IPS-11a (cell line): ENCODE results near the gene ARHGAP28.
"Not testable (repeated sequence)": the region's sequence is repeated elsewhere in the genome, so short reads cannot be mapped to it uniquely, and the experiment has no call there.

Source experiments
- H3K4me3 ChIP-seq: one replicate; pipeline ENCODE4 v1.5.1; 2013; ENCODE audit warnings: low read depth, low read length, control low read depth

ARHGAP28 gene

DNA sequence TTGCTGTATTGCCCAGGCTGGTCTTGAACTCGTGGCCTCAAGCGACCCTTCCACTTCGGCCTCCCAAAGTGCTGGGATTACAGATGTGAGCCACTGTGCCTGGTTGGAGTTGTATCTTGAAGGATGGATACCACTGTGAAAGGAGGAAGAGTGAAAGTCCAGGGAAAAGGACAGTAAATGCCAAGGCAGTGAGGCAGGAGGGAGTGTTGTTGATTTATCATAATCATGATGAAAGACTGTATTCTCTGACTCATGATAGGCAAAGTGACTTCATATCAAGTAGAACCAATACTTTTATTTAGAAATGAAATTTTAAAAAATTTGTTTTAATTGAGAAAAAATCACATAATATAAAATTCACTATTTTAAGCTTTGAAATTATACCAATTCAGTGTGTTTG lies 162.3 kb downstream of the ARHGAP28 start:
- no peak overlapping the region for H3K4me3 ChIP-seq

DNA sequence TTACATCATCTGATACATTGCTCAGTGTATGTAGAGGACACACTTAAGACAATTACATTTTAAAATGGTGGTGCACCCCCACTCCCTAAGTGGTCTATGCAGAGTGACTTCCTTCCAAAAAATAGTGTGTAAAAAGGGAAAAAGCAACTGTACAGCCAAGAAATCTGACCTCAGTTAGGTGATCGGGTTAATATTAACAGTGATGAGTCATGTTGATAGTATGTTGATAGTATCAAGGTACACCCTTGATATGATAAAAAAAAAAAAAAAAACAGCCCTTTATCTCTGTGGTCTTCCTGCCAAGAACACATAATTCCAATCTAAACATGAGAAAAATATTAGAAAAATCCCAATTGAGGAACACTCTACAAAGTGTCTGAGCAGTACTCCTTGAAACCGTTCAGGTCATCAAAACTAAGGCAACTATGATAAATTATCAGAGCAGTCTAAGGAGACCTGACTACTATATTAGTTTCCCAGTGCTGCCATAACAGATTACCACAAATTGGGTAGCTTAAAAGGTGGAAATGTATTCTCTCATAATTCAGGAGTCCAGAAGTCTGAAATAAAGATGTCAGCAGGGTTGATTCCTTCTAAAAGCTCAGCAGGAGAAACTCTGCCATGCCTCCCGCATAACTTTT lies 171.9 kb downstream of the ARHGAP28 start:
- H3K4me3 ChIP-seq = no peak overlapping the region

DNA sequence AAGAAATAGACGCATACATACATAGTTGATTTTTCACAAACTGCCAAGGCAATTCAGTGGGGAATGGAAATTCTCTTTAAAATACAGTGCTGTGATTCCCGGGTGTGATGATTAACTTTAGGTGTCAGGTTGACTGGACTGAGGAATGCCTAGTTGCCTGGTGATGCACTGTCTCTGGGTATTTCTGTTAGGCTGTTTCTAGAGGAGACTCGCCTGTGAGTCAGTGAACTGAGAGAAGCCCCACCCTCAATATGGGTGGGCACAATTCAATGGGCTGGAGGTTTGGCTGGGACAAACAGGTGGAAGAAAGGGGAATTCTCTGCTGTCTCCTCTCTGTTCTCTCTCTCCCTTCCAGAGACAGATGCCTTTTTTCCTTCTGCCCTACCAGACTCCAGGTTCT lies 187.6 kb downstream of the ARHGAP28 start:
- no peak overlapping the region for H3K4me3 ChIP-seq

DNA sequence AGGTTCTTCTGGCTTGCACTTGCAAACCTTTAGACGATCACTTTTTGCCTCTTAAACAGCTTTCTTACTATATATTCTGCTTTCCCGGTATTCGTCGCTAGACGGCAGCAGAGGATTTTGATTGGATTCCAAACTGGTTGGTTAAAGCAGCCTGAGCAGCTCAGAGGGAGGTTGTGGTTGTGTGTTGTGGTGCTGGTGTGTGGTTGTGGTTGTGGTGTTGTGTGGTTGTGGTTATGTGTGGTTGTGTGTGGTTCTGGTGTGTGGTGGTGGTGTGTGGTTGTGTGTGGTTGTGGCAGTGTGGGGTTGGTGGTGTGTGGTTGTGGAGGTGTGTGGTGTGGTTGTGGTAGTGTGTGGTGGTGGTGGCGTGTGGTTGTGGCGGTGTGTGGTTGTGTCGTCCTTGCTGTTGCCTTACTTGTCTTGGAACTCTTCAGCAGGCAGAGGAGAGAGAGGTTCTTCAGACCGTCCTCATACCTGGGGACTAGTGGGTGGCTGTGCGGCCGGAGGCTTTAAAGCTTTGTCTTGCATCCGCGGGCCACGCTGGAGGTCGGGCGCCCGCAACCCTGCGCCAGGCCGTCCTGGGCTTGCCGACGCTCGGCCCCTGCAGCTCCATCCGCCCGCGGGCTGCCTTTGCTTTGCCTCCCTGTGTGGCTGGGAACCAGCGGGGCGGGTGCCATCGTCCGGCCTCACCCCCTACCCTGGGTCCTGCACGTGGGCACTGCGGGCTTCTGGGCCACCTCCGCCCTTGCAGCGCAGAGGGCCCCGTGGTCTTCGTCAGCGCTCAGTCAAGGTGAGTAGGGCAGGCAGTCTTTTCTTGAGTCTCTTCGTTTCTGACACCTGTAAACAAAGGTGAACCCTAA lies 190.8 kb downstream of the ARHGAP28 start:
- no peak overlapping the region for H3K4me3 ChIP-seq

DNA sequence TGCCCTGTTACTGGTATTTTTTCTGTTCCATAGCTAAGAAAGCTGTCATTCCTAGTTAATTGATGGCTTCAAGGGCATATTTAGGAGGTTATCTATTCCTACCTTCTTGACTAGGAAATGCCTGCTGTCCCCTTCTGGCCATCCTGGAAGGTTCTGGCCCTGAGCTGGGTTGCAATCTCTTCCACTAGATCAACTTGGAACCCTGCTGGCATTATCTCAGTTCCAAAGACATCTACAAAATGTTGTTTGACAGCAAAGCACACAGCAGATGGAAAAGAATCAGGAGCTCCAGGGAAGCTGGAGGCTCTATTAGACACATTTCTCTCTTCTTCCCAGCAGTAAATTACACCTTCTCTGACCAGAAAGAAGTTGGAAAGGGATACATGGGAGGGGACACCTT lies 192.1 kb downstream of the ARHGAP28 start:
- H3K4me3 ChIP-seq = no peak overlapping the region

DNA sequence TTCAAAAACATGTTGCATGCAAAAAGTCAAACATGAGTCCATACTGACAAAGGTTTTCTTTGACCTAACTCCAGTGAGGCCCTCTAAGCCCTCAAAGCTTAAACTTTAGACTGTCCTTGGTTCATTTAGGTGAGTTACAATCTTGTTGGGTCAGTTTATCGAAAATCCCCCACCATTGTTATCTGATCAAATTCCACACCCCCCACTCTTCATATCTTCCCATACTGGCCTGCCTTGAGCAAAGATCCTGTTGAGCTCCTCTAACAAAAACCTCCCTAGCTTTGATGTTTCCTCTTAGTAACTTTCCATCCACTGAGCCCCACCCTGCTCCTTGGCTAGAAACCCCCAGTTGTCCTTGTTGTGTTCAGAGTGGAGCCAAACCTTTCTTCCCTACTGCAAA lies 193.7 kb downstream of the ARHGAP28 start:
- no peak overlapping the region for H3K4me3 ChIP-seq

DNA sequence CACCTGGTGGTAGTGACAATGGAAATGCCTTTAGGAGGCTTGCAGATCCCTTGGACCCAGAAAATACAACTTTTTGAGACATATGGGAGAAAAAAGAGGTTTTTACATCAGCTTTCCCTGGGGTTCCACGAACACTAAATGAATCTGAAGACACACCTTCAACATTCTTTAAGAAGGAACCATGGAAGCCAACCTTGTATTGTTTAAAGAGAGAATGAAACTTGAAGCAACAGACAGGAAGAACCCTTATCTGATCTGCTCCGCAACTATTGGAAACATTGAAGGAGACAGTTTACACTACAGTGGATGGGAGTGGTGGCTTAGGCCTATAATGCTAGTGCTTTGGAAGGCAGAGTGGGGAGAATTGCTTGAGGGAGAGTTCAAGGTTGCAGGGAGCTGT lies 197.6 kb downstream of the ARHGAP28 start:
- no peak overlapping the region for H3K4me3 ChIP-seq

DNA sequence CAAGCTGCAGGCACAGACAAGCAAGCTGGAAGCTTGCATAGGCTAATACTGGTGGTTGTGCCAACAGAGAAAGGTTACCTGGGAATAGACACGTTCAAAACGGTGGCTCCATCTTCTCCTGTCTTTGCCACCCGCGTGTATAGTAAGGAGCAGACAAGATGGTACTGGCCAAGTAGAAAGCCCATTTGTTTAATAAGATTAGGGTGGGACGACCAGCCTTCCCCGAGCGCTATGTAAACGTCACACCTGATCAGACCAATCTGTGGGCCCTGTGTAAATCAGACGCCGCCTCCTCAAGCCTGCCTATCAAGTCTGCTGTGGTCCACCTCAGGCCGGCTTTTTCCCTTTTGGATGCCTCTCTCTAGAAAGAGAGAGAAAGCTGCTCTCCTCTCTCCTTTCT lies 198.8 kb downstream of the ARHGAP28 start:
- no peak overlapping the region for H3K4me3 ChIP-seq

DNA sequence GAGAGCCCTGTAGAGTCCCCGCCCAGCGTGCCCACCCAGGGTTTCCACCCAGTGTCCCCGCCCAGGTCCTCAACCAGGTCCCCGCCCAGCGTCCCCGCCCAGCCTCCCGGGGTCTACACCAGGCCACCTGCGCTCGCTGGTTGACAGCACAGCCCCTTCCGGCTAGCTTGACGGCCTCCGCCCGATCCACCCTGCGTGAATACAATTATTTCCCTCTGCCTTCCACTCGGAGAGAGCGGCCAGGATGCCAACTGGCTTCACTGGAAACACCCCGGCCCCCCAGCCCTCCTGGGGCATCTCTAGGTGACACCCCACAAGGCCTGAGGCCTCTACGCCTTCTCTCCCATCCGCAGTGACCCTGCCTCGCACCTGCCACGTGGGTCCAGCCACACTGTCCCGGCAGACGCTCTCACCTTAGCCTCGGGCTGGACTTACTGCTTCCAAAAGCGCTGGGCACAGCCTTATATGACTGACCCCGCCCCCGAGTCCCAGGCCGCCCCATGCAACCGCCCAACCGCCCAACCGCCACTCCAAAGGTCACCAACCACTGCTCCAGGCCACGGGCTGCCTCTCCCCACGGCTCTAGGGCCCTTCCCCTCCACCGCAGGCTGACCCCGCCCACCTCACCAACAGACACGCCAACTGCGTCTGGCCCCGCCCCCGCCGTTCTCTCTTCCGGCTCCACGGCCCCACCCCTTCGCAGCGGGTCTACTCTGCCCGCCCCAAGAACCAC lies 200.0 kb downstream of the ARHGAP28 start:
- no peak overlapping the region for H3K4me3 ChIP-seq

DNA sequence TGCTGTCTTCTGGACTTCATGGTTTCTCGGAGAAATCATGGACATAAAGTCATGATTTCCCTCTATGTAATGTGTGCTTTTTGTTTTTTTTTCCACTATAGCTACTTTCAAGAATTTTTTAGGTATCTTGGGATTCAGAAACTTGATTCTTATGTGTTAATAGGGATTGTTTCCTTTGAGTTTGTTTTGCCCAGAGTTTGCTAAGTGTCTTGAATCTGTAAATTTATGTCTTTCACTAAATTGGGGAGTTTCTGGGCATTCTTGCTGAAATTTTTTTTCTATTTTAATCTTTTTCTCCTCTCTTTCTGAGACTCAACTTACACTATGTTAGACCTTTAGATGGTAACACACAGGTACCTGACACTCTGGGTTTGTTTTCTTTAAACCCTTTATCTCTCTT lies 205.3 kb downstream of the ARHGAP28 start:
- H3K4me3 ChIP-seq = no peak overlapping the region

DNA sequence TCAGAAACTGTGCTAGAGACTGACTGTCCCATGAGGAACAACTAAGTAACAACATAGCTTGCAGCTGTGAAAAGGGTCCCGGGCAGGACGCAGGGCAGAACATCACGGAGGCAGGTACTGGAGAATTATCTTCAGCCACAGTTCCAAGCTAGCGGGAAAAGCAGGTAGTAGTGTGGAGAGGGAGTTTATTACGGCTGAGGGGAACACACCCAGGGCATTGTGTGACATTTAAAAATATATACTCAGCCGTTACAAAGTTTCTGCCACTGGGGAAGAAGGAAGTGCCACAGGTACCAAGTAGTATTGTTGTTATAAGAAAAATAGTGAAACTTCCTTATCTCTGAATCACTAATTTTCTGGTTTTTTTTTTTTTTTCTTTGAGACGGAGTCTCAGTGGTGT lies 208.5 kb downstream of the ARHGAP28 start:
- no peak overlapping the region for H3K4me3 ChIP-seq

DNA sequence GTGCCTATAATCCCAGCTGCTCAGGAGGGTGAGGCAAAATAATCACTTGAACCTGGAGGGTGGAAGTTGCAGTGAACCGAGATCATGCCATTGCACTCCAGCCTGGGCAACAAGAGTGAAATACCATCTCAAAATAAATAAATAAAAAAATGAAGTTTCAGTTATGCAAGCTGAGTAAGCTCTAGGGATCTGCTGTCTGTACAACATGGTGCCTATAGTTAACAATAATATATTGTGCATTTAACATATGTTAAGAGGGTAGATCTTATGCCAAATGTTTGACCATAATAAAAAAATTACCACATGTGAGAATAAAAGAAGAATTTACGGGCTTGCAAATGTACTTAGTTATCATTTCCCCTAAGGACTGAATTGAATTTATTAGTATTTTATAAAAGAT lies 208.9 kb downstream of the ARHGAP28 start:
- H3K4me3 ChIP-seq = not testable (repeated sequence)

DNA sequence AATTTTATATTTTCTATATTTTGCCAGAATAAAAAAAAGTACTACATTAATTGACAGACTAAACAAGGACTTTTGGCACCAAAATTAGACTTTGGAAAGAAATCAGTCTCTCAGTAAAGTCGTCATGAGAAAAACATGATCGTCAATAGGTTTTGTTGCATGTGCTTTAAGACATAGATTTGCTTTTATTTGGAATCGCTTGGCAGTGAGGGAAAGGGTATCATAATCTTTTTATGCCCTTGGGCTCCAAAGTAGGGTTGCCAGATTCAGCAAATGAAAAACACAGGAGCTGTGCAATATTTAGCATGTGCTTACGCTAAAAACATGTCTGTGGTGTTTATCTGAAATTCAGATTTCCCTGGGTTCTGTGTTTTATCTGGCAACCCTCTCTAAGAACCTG lies 210.5 kb downstream of the ARHGAP28 start:
- no peak overlapping the region for H3K4me3 ChIP-seq

DNA sequence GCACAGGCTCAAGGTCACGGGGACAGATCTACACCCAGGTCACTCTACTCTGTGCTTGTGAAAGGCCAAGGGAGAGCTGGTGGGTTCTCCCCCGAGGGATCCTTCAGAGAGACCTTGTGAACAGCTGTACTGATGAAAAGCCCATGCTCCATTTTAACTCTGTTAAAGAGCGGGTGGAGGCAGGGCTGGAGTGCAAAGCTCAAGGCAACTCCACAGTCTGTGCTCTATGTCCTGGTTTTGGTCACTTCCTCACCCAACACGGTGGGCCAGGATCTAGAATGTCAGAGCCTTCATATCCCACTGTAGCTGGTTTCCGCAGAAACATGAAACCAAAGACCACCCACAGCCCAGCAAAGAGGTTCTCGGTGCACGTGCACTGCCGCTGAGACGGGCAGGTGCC lies 210.9 kb downstream of the ARHGAP28 start:
- no peak overlapping the region for H3K4me3 ChIP-seq

DNA sequence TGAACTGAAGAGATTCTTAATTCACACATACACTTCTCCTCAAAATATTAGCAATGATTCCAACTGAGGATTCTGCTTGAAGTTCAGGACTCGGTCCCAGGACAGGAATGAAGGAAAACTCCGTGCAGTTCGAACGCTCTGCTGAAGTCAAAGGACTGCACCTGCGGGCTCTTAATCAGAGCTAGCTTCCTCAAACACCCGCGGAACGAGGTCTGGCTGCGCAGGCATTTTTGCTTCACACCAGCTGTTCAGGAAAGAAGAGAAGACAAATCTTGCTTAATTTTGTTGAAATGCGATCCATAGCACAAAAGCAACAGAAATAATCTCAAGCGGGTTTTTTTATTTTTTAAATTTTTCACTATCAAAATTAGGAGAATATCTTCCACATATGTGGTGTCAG lies 212.5 kb downstream of the ARHGAP28 start:
- H3K4me3 ChIP-seq = no peak overlapping the region

DNA sequence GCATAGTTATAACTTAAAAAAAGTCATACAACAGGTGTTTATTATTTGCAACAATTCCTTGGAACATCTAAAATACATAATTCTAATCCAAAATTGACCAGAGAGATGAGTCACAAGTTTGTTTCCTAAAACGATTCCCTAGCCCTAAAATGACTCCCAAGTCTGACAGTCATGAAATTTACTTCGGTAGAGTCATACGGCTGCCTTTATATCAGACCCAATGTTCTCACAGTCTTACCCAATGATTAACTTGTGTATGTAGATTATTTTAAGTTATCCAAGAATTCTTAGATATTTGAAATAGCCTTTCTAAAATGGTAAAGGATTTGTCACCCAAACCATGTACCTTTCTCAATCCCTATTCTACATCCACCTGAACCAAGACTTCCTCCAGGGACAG lies 213.2 kb downstream of the ARHGAP28 start:
- no peak overlapping the region for H3K4me3 ChIP-seq

DNA sequence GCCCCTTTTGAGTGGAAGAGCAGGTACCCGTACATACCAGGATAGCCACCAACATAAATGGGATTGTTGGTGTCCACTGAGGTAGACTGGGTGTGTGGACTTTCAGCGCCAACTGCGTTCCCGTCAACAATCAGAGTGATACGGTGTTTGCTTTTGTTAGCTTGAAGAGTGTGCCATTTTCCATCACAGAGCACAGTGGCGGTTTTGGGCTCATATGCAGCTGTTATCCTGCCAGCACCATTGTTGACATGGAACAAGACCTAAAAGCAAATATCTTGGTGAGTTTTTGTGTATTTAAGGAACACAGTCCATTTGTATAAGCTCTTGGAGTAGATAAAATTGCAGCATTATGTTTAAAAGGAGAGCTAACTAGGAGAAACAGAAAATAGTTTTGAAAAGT lies 213.6 kb downstream of the ARHGAP28 start:
- no peak overlapping the region for H3K4me3 ChIP-seq

DNA sequence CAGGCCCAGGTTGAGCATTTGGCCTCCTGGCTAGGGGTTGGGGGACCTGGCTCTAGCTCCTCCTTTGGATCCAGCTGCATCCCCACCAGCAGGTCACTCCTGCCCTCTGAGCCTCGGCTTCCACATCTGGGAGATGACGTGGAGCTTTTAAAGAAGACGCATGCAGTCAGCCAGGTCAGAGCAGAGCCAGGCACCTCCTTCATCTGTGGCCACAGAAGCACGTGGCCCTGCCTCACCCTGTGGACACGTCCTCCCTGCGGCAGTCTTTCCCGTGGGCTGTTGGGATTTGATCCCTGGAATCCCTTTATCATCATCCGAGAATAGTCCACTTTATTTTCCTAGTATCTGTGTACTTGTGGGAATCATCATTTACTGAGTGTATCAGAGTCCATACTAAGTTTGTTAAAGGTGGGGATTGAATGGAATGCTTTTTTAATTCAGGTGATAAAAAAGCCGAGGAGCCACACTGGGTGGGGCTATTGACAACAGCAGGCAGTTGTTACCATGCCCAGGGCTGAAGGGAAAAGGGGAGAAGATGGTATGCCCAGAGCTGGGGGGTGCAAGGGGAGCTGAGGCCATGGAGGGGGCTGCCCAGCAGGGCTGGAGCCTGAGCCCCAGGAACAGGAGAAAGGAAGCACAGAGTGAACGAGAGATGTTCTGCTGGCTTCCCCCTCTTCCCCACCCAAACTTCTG lies 218.0 kb downstream of the ARHGAP28 start:
- no peak overlapping the region for H3K4me3 ChIP-seq

DNA sequence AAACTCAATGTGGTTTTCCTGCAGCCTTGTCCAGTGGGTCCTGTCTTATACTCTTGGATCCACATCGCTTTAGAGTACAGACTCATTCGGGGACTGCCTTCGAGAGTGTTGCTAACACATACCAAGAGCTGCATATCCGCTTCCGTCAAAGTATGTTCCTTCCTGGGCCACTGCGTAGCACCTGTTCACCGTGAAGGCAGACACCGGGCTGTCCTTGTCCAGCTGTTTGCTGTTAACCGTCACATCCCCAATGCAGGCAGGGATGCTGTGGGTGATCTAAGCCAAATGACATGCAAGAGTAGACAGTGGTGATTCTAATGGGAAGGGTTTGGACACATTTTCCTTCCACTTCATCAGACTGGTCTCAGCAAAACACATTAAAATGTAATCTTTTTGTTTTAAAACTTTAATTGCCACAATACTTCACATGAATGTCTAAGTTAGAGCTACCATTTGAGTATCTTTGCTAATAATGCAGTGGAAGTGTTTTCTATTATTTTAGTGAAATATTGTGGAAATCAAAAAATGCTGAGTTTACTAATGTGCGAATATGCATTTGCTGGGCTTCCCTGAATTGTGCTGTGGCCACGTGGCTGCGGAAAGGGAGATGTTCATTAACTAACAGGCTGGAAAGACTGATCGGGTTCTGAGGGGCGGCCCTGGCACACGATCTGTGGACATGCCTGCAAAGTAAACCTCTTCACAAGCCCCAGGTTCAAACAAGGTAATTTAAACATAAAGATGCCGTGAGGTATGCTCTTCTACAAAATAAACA lies 219.0 kb downstream of the ARHGAP28 start:
- no peak overlapping the region for H3K4me3 ChIP-seq

DNA sequence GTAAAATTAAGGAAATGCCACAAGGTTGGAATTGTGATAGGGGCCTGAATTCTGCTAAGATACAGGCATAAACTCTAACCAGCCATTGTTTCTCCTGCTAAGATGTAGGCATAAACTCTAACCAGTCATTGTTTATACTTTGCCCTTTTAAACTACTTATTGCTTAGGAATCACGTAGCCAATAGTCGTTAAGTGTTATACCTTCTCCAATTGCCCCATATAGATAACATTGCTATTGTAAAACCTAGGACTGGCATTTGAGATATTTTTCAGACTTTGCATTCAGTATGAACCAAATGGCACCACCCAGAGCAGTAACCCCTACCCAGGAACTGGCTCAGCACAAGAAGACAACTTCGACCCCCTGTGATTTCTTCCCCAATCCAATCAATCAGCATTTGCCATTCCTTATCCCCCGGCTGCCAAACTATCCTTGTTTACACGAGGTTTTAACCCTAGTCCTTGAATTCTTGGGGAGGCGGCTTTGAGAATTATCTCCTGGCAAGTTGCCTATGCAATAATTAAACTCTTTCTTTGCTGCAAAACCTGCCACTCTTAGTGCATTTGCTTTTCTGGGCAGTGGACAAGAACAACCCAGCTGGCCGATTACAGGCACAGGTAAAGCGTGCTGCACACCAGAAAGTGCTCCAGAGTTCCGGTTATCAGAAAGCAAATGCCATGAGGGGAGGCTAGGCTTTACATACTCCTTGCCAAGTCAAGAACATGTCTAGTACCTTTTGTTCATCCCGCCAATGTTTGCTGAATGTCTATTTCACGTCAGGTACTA lies 220.5 kb downstream of the ARHGAP28 start:
- no peak overlapping the region for H3K4me3 ChIP-seq
